ENCODE data around the gene UBE2F. TPM values are rescaled to one million over a fixed set of nuclear protein-coding genes. Genes with fewer than 3 reads are reported as not detected.

Gene UBE2F
- total and polyA plus RNA-seq, 2 of the 13 experiments (the other 11 are each of a cell fraction or from before 2014, with no cell fraction given): 35.4 to 73.1 TPM

DNA sequence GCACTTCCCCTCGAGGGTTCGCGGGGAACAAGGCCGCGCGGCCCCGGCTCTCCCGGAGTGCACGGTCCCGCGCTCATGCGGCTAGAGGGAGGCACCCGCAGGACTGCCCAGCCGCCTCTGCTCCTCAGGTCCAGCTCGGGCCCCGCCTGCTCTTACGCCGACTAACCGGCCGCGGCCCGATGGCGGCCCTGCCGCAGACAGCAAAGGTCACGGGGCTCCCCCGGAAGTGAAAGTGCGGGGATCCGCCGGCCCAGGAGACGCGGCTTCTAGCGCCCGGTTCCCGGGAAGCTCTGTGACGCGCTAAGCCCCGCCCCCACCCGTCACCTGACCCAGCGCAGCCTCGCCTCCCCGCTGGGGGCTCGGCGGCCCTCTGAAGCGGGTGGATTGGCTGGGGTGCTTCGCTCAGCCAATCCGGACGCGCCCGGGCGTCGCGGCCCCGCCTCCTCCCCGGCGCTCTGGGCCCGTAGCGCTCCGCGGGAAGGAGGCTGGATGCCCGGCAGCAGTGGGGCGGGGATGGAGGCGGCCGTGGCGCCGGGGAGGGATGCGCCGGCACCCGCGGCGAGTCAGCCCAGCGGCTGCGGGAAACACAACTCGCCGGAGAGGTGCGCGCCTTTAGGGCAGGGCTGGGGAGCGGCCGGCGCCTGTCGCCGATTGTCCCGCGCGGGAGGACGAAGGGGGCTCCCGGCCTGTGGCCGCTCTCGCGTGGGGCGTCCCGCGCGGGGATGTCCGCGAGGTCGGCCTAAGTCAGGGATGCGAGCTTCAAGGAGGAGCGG, 93.9 kb downstream of the UBE2F start, which contains the start of gene SCLY (continued):
- no peak for TF ChIP-seq TBL1XR1 (IDR thresholded peaks at IDR 0.05; ENCODE audit: borderline replicate concordance, low read length, partially characterized antibody)
- no peak for TF ChIP-seq ZNF670 (CRISPR knock-in tag; IDR thresholded peaks at IDR 0.05; ENCODE audit: borderline replicate concordance)
- TF ChIP-seq RFX1 (IDR thresholded peaks at IDR 0.05): no peak
- 0 out of 2 replicates have a peak, but pooled peaks have one; percentile 39 for TF ChIP-seq NCOA1 (CRISPR knock-in tag; IDR thresholded peaks at IDR 0.05)
- no peak; the same call in 1 of the 2 replicates for TF ChIP-seq ZNF230 (CRISPR knock-in tag; IDR thresholded peaks at IDR 0.05)
- TF ChIP-seq ZBTB43 (CRISPR knock-in tag; conservative IDR thresholded peaks at IDR 0.05): no peak
- TF ChIP-seq POLR2G (IDR thresholded peaks at IDR 0.05; ENCODE audit: low read depth, low read length): peak; percentile 99
- 0 out of 2 replicates have a peak, but pooled peaks have one; percentile 33 for TF ChIP-seq HNRNPL (IDR thresholded peaks at IDR 0.05; ENCODE audit: low read depth, low read length)
- TF ChIP-seq HNF1B (CRISPR knock-in tag; IDR thresholded peaks at IDR 0.05): peak; percentile 90
- TF ChIP-seq IRF9 (CRISPR knock-in tag; IDR thresholded peaks at IDR 0.05; ENCODE audit: borderline replicate concordance): peak; percentile 73; the same call in 1 of the 2 replicates
- TF ChIP-seq SYNCRIP (IDR thresholded peaks at IDR 0.05; ENCODE audit: insufficient read depth, low read depth, low read length): no peak
- peak; percentile 84; the same call in 1 of the 2 replicates for TF ChIP-seq ZBTB26 (CRISPR knock-in tag; IDR thresholded peaks at IDR 0.05; ENCODE audit: borderline replicate concordance)
- TF ChIP-seq AGO1 (IDR thresholded peaks at IDR 0.05; ENCODE audit: low read depth, low read length, poor library complexity, severe bottlenecking): peak; percentile 61
- TF ChIP-seq, protein P1, sequence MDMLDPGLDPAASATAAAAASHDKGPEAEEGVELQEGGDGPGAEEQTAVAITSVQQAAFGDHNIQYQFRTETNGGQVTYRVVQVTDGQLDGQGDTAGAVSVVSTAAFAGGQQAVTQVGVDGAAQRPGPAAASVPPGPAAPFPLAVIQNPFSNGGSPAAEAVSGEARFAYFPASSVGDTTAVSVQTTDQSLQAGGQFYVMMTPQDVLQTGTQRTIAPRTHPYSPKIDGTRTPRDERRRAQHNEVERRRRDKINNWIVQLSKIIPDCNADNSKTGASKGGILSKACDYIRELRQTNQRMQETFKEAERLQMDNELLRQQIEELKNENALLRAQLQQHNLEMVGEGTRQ (IDR thresholded peaks at IDR 0.05; ENCODE audit: low read depth, low read length): peak; percentile 85
- TF ChIP-seq, protein P1 (CRISPR knock-in tag; IDR thresholded peaks at IDR 0.05; ENCODE audit: borderline replicate concordance): peak; percentile 96; the same call in 1 of the 2 replicates
- TF ChIP-seq CHCHD3 (CRISPR knock-in tag; IDR thresholded peaks at IDR 0.05): peak; percentile 82; the same call in 1 of the 2 replicates
- TF ChIP-seq ZNF510 (CRISPR knock-in tag; IDR thresholded peaks at IDR 0.05; ENCODE audit: low read depth): peak; percentile 77
- TF ChIP-seq IRF1 (CRISPR knock-in tag; IDR thresholded peaks at IDR 0.05; ENCODE audit: low read depth): no peak; the same call in 1 of the 2 replicates
